Adrenal gland (tissue), 12 donors: ENCODE results near the gene GPATCH4. TPM values are rescaled to one million over a fixed set of nuclear protein-coding genes. Genes with fewer than 3 reads are reported as not detected.

ENCODE experiments used
- DNase-seq, 7 donors: peaks; one replicate each; pipeline ENCODE4 v3.0.0-alpha.2; 2019 to 2020
- H3K27ac ChIP-seq, 5 donors: fragments of 200-600 bp; sonication (generic) in 4 of 5; 1 replicate in 3 of 5; 2 replicates in 2 of 5; pipeline versions ENCODE4 v1.5.1 to v1.8.0; 2016 to 2020; ENCODE audit warnings: mild to moderate bottlenecking in 1 of 5
- H3K27me3 ChIP-seq: fragments of 200-600 bp; 2 replicates; pipeline ENCODE4 v1.8.0; 2021
- H3K36me3 ChIP-seq, 2 donors: fragments of 200-600 bp; replicated peaks in 1 of 2; 1 replicate in 1 of 2; 2 replicates in 1 of 2; pipeline versions ENCODE4 v1.5.1 to v1.8.0; 2018 to 2022
- H3K4me1 ChIP-seq, 2 donors: fragments of 200-600 bp; replicated peaks in 1 of 2; 1 replicate in 1 of 2; 2 replicates in 1 of 2; pipeline versions ENCODE4 v1.5.1 to v1.8.0; 2018 to 2021
- H3K4me3 ChIP-seq, 4 donors: fragments of 200-600 bp; sonication (generic) in 3 of 4; one replicate each; pipeline ENCODE4 v1.5.1; 2016 to 2018
- H3K9me3 ChIP-seq, 3 donors: fragments of 200-600 bp; sonication (generic) in 1 of 3; replicated peaks in 1 of 3; 1 replicate in 2 of 3; 2 replicates in 1 of 3; pipeline versions ENCODE4 v1.5.1 to v1.8.0; 2016 to 2021
- CTCF ChIP-seq, 6 experiments: fragments of 450-650 bp in 4 of 6; fragments of 200-600 bp in 2 of 6; sonication (generic) in 1 of 6; IDR thresholded peaks; 1 replicate in 5 of 6; 2 replicates in 1 of 6; pipeline versions ENCODE4 v1.5.1 to v1.8.0; 2016 to 2021; ENCODE audit warnings: antibody characterized with exemption in 6 of 6, mild to moderate bottlenecking in 2 of 6, moderate library complexity in 1 of 6
- POLR2A ChIP-seq, 2 donors: fragments of 450-650 bp; IDR thresholded peaks; one replicate each; pipeline ENCODE4 v1.6.1; 2017; ENCODE audit warnings: antibody characterized with exemption in 2 of 2, mild to moderate bottlenecking in 2 of 2, moderate library complexity in 1 of 2
- WGBS, 4 donors: extraction: QIAGEN DNeasy Blood & Tissue Kit in 2 of 4; methylation state at CpG; one replicate each; pipeline versions ENCODE4 v1.1.5 to v1.1.7; 2013 to 2017; 5-methylcytosine and 5-hydroxymethylcytosine counted together
- intact Hi-C, 2 donors: fragments of 100-400 bp; cut with DNase I; formaldehyde crosslinking; loops; one replicate each; pipeline versions ENCODE4 v1.14.1 to v1.15.0; 2022 to 2023
- polyA plus RNA-seq, 3 donors: library from polyadenylated mRNA; stranded (reverse); fragments of 200-250 nt in 2 of 3; fragments of 350-450 nt in 1 of 3; fragmentation: Illumina TruSeq in 1 of 3; extraction: RNeasy Lipid Tissue Mini Kit (QIAGEN cat#74804) in 1 of 3; gene quantifications; one replicate each; pipeline ENCODE4 v1.2.3, GENCODE V29; 2013 to 2014
- total RNA-seq, 9 donors: library from RNA; depleted of rRNA in 4 of 9; stranded (reverse); fragments of >200 nt in 4 of 9; fragments of 120-200 nt in 1 of 9; fragmentation: NEBNext Ultra II Directional in 1 of 9; extraction: Animal tissue kit (Norgen Biotek cat#: 25700) in 1 of 9; gene quantifications; one replicate each; pipeline versions ENCODE4 v1.1.0 to v1.2.4, GENCODE V29; 2013 to 2023
- donor health status: healthy with polysubstance abuse.
- donor health status: Bipolar disorder and iron deficiency.
- donor health status: DM: yes; HTN: yes; CAD: no.
- donor health status: DM: no; HTN: no; CAD: no.
- donor health status: DM: no; HTN: no; CAD: no.
- donor health status: DM: yes; HTN: yes; CAD: no.

Gene GPATCH4
- total and polyA plus RNA-seq, 12 donors = 7.8 to 72.2 (median 26.3) TPM

GRCh38 chr1:156644640-156645039, 43.4 kb upstream of the GPATCH4 start:
- no peak for DNase-seq
- intact Hi-C loops = no loop called here
- Histone ChIP-seq H3K36me3 (no peaks in the 10 kb centered on the region), H3K27ac (no peak overlapping the region), H3K4me1 (peaks cover 10 to 11% of the 10 kb centered on the region in 2 donors), H3K27me3 (peaks cover 38% of the 10 kb centered on the region), H3K4me3 (no peak overlapping the region), H3K9me3 (no peaks in the 10 kb centered on the region)
- 14 to 67% (median 48%) methylated on average over 1 of the region's 1 CpG for WGBS, 4 donors
- no peak for TF ChIP-seq POLR2A (IDR thresholded peaks at IDR 0.05)
- no peak for TF ChIP-seq CTCF (IDR thresholded peaks at IDR 0.05)

GRCh38 chr1:156644146-156644545, 42.9 kb upstream of the GPATCH4 start:
- no peaks in the 10 kb centered on the region for H3K36me3 ChIP-seq
- TF ChIP-seq CTCF (IDR thresholded peaks at IDR 0.05) (no peak), POLR2A (IDR thresholded peaks at IDR 0.05) (no peak)
- intact Hi-C loops = no loop called here
- H3K27me3 ChIP-seq = peaks cover 43% of the 10 kb centered on the region
- no peak overlapping the region for H3K27ac ChIP-seq
- 82 to 92% (median 86%) methylated on average over 3 of the region's 3 CpGs for WGBS, 4 donors
- no peaks in the 10 kb centered on the region for H3K9me3 ChIP-seq
- no peak overlapping the region for H3K4me3 ChIP-seq
- H3K4me1 ChIP-seq = peaks cover 10 to 11% of the 10 kb centered on the region in 2 donors
- no peak for DNase-seq

GRCh38 chr1:156643778-156644092, 42.5 kb upstream of the GPATCH4 start:
- H3K9me3 ChIP-seq = no peaks in the 10 kb centered on the region
- WGBS, 4 donors = 66 to 89% (median 81%) methylated on average over 7 of the region's 7 CpGs
- DNase-seq = no peak
- peaks cover 10 to 11% of the 10 kb centered on the region in 2 donors for H3K4me1 ChIP-seq
- H3K27me3 ChIP-seq = peaks cover 43% of the 10 kb centered on the region
- H3K27ac ChIP-seq = no peak overlapping the region
- H3K36me3 ChIP-seq = no peaks in the 10 kb centered on the region
- intact Hi-C loops = no loop called here
- TF ChIP-seq POLR2A (IDR thresholded peaks at IDR 0.05) (no peak), CTCF (IDR thresholded peaks at IDR 0.05) (no peak)
- no peak overlapping the region for H3K4me3 ChIP-seq

- intact Hi-C loops = no loop called here
- Histone ChIP-seq H3K27me3 (peaks cover 46% of the 10 kb centered on the region), H3K9me3 (no peaks in the 10 kb centered on the region), H3K4me1 (peaks cover 10 to 11% of the 10 kb centered on the region in 2 donors), H3K36me3 (no peaks in the 10 kb centered on the region), H3K27ac (no peak overlapping the region), H3K4me3 (no peak overlapping the region)
- TF ChIP-seq CTCF (IDR thresholded peaks at IDR 0.05) (no peak), POLR2A (IDR thresholded peaks at IDR 0.05) (no peak)
- WGBS, 4 donors = 67 to 86% (median 70%) methylated on average over 5 to 7 of the region's 7 CpGs
- no peak for DNase-seq
Observed at GRCh38 chr1:156643049-156643777, 41.9 kb upstream of the GPATCH4 start.
